ENCODE data around the gene INPP5A.

GRCh38 chr10:132799865-132800264 is 262.3 kb downstream of the INPP5A start:
- TF ChIP-seq, protein P1, sequence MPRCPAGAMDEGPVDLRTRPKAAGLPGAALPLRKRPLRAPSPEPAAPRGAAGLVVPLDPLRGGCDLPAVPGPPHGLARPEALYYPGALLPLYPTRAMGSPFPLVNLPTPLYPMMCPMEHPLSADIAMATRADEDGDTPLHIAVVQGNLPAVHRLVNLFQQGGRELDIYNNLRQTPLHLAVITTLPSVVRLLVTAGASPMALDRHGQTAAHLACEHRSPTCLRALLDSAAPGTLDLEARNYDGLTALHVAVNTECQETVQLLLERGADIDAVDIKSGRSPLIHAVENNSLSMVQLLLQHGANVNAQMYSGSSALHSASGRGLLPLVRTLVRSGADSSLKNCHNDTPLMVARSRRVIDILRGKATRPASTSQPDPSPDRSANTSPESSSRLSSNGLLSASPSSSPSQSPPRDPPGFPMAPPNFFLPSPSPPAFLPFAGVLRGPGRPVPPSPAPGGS (CRISPR knock-in tag; IDR thresholded peaks at IDR 0.05) = no peak
- TF ChIP-seq ESRRA (CRISPR knock-in tag; IDR thresholded peaks at IDR 0.05; ENCODE audit: low read depth) = no peak
- no peak for TF ChIP-seq CTCF (CRISPR knock-in tag; IDR thresholded peaks at IDR 0.05)
- no peak for TF ChIP-seq YY1 (IDR thresholded peaks at IDR 0.05; ENCODE audit: insufficient read depth, insufficient replicate concordance, low read depth, low read length)
- no peak for TF ChIP-seq MTA3 (CRISPR knock-in tag; IDR thresholded peaks at IDR 0.05)
- no peak for TF ChIP-seq GTF2F1 (IDR thresholded peaks at IDR 0.05; ENCODE audit: low read length)

All from HepG2 (cell line).